ENCODE results near the gene STK11.

DNA sequence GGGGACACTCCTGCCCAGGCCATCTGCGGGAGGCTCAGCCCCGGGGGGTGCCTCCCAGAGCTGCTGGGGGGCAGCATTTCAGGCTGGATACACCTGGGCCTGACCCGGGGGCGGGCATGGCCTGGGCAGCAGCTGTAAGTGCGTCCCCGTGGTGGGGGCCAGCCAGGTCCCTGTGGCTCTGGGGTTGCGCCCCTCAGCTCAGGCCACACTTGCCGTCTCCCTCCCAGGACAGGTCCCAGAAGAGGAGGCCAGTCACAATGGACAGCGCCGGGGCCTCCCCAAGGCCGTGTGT is 20.6 kb downstream of the STK11 start:
- TF ChIP-seq, protein P1, sequence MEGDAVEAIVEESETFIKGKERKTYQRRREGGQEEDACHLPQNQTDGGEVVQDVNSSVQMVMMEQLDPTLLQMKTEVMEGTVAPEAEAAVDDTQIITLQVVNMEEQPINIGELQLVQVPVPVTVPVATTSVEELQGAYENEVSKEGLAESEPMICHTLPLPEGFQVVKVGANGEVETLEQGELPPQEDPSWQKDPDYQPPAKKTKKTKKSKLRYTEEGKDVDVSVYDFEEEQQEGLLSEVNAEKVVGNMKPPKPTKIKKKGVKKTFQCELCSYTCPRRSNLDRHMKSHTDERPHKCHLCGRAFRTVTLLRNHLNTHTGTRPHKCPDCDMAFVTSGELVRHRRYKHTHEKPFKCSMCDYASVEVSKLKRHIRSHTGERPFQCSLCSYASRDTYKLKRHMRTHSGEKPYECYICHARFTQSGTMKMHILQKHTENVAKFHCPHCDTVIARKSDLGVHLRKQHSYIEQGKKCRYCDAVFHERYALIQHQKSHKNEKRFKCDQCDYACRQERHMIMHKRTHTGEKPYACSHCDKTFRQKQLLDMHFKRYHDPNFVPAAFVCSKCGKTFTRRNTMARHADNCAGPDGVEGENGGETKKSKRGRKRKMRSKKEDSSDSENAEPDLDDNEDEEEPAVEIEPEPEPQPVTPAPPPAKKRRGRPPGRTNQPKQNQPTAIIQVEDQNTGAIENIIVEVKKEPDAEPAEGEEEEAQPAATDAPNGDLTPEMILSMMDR (IDR thresholded peaks at IDR 0.05): no peak
- TF ChIP-seq POLR2A (IDR thresholded peaks at IDR 0.05): no peak

Data from thyroid gland (tissue), 4 donors.